ENCODE data around the gene DLX6.

- TF ChIP-seq ZFX (IDR thresholded peaks at IDR 0.05) = no peak
- TF ChIP-seq CTCF (conservative IDR thresholded peaks at IDR 0.05) = no peak
These were observed 16.0 kb upstream of the DLX6 start for GRCh38 chr7:96989241-96989858.

All from C4-2B (cell line).